PC-3 (cell line): ENCODE measurements around the gene ST7.

Experiments used
- EZH2 ChIP-seq: fragments of 300-600 bp; sonication (generic); IDR thresholded peaks from one replicate; pipeline ENCODE4 v1.6.1; 2017; ENCODE audit warnings: antibody characterized with exemption, mild to moderate bottlenecking, low read length; ENCODE audit not compliant: unreplicated experiment
- TF ChIP-seq, protein P1 (sequence below): fragments of 300-600 bp; sonication (generic); conservative IDR thresholded peaks from 2 replicates; pipeline ENCODE4 v1.5.1; 2017; ENCODE audit warnings: antibody characterized with exemption, low read depth, mild to moderate bottlenecking, low read length

GRCh38 chr7:117085275-117085674, 132.0 kb downstream of the ST7 start:
- TF ChIP-seq, protein P1, sequence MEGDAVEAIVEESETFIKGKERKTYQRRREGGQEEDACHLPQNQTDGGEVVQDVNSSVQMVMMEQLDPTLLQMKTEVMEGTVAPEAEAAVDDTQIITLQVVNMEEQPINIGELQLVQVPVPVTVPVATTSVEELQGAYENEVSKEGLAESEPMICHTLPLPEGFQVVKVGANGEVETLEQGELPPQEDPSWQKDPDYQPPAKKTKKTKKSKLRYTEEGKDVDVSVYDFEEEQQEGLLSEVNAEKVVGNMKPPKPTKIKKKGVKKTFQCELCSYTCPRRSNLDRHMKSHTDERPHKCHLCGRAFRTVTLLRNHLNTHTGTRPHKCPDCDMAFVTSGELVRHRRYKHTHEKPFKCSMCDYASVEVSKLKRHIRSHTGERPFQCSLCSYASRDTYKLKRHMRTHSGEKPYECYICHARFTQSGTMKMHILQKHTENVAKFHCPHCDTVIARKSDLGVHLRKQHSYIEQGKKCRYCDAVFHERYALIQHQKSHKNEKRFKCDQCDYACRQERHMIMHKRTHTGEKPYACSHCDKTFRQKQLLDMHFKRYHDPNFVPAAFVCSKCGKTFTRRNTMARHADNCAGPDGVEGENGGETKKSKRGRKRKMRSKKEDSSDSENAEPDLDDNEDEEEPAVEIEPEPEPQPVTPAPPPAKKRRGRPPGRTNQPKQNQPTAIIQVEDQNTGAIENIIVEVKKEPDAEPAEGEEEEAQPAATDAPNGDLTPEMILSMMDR, result no peak
- TF ChIP-seq EZH2, result no peak
